Mesodermal cell (in vitro differentiated cells): ENCODE measurements around the gene TMEM163.
"Not testable (repeated sequence)": the region's sequence is repeated elsewhere in the genome, so short reads cannot be mapped to it uniquely, and the experiment has no call there.

Source experiments
- H3K27ac ChIP-seq: 2 replicates; pipeline ENCODE4 v1.7.0; 2013; ENCODE audit warnings: mild to moderate bottlenecking, low read depth, low read length, moderate library complexity; ENCODE audit not compliant: severe bottlenecking
- H3K36me3 ChIP-seq: 2 replicates; pipeline ENCODE4 v1.7.1; 2013; ENCODE audit warnings: mild to moderate bottlenecking, low read length, moderate library complexity; ENCODE audit not compliant: control insufficient read depth, insufficient read depth
- H3K4me1 ChIP-seq: one replicate; pipeline ENCODE4 v1.7.1; 2013; ENCODE audit warnings: mild to moderate bottlenecking, low read length; ENCODE audit not compliant: insufficient read depth, control insufficient read depth, poor library complexity, severe bottlenecking
- H3K4me3 ChIP-seq: 2 replicates; pipeline ENCODE4 v1.7.0; 2013; ENCODE audit warnings: low read length, control low read depth, mild to moderate bottlenecking; ENCODE audit not compliant: insufficient read depth, poor library complexity, severe bottlenecking; ENCODE audit errors: extremely low read depth
- H3K9me3 ChIP-seq: 2 replicates; pipeline ENCODE4 v1.7.1; 2013; ENCODE audit warnings: mild to moderate bottlenecking, low read length, moderate library complexity; ENCODE audit not compliant: control insufficient read depth
- WGBS, 2 experiments: methylation state at CpG; one replicate each; pipeline ENCODE4 v1.1.5; 2013; ENCODE audit warnings: missing lambda C conversion rate in 2 of 2; ENCODE audit not compliant: insufficient coverage in 2 of 2; 5-methylcytosine and 5-hydroxymethylcytosine counted together

The TMEM163 gene

DNA sequence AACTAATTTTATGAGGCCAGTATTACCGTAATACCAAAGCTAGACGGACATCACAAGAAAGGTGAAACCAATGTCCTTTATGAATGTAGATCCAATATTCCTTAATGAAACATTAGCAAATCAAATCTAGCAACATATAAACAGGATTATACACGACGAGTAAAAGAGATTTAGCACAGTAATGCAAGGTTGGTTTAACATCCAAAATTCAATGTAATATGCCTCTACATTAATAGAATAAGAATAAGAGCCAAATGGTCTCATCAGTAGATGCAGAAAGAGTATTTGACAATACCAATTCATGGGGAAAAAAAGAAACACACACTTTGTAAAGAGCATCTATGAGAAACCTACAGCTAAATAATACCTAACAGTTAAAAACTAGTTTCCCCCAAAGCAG, 99.5 kb downstream of the TMEM163 start:
- Histone ChIP-seq H3K4me1 (no peaks in the 10 kb centered on the region), H3K27ac (no peak overlapping the region), H3K4me3 (no peak overlapping the region), H3K9me3 (no peaks in the 10 kb centered on the region), H3K36me3 (no peaks in the 10 kb centered on the region)
- 100% methylated on average over 1 of the region's 4 CpGs; no CpG with 5 or more reads in 1 of the 2 experiments for WGBS, 2 experiments

DNA sequence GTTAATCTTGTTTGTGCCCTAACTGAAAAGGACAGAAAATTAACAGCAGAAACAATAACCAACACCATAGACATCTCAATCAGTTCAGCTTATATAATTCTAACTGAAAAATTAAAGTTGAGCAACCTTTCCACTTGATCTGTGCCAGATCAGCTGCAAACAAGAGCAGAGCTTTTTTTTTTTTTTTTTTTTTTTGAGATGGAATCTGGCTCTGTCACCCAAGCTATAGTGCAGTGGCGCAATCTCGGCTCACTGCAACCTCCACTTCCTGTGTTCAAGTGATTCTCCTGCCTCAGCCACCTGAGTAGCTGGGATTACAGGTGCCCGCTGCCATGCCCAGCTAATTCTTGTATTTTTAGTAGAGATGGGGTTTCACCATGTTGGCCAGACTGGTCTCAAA, 103.3 kb downstream of the TMEM163 start:
- not testable (repeated sequence) for H3K4me1 ChIP-seq, H3K27ac ChIP-seq, H3K36me3 ChIP-seq, H3K9me3 ChIP-seq, H3K4me3 ChIP-seq
- 85 to 100% methylated on average over 2 to 3 of the region's 3 CpGs for WGBS, 2 experiments

DNA sequence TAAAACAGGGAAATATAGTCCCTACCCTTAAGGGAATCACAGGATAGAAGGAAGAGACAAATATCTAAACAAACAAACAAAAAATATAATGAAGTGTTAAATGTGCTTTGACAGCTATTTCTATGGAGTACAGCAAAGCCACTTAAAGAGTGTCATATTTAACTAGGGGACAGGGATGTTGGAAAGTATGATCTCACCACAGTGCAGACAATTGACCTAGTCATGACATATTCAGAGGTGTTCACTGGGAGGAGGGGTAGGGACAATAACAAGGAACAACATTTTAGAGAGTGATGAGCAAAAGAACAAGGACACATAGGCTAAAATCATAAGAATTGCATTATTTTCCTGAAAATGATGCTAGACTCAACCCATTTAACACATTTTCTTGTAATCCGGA, 107.5 kb downstream of the TMEM163 start:
- Histone ChIP-seq H3K36me3 (no peaks in the 10 kb centered on the region), H3K4me3 (no peak overlapping the region), H3K4me1 (no peaks in the 10 kb centered on the region), H3K9me3 (no peaks in the 10 kb centered on the region), H3K27ac (no peak overlapping the region)
- WGBS, 2 experiments: 100% methylated on average over 1 of the region's 1 CpG

DNA sequence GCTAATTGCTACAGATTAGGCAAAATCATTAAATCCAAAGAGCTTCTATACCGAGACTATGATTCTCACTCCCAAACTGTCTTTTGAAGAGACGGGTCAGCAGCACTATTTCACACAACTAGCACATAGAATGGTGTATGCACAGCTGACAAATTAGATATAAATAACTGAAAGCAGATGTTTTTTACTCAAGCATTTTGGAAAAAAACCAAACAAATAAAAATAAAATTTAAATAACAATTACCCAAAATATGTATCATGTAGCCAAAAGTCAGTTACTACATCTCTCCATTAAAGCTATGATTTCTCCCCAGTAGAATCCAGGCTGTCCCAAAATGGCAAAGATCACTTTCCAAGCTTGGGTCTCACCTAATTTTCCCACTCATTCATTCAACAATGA, 107.9 kb downstream of the TMEM163 start:
- Histone ChIP-seq H3K4me1 (no peaks in the 10 kb centered on the region), H3K4me3 (no peak overlapping the region), H3K27ac (no peak overlapping the region), H3K9me3 (no peaks in the 10 kb centered on the region), H3K36me3 (no peaks in the 10 kb centered on the region)
- WGBS, 2 experiments: no CpG with 5 or more reads among the region's 2 CpGs

DNA sequence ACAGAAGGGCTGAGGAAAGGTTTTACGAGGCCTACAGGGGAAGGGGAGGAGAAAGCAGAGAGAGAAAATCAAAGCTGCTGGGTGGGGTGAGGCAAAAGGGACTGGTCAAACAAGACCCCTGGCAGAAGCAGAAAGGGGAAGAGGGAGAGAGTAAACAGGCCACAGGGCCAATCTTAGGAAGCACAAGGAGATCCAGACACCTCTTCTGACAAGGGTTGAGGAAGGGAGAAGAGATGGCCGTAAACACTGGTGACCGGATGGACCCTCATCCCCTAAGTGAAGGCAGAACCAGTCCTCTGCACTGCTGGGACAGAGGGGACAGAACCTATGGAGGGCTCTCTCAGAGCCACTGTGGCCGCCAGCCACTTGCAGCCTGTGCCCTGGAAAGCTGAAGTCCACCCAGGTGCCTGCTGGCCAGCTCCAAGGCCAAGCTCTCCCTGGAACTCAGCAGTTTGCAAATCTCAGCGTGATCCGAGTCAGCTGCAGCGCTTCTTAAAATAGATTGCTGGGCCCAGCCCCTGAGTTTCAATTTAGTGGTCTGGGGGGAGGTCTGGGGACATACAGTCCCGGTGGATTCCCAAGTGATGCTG, 108.8 kb downstream of the TMEM163 start:
- Histone ChIP-seq H3K9me3 (no peaks in the 10 kb centered on the region), H3K36me3 (no peaks in the 10 kb centered on the region), H3K4me3 (no peak overlapping the region), H3K4me1 (no peaks in the 10 kb centered on the region), H3K27ac (no peak overlapping the region)
- 93 to 94% methylated on average over 5 to 6 of the region's 8 CpGs for WGBS, 2 experiments

DNA sequence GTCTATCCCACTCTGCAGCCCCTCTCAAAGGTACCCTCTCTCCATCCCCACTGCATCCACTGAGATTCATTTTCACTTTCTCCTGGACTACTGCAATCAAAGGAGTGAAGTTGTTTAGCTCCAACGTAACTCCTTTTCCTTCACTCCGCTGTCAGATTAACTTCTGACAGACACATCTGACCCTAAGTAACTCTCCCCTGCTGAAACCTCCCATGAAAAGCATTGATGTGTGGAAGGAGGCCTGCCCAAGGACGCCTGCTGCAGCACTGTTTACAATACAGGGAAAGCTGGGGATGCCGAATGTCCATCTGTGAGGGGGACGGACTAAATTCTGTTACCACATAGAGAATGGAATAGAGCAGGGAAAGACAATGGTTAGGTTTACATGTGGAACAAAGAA, 114.8 kb downstream of the TMEM163 start:
- Histone ChIP-seq H3K9me3 (no peaks in the 10 kb centered on the region), H3K27ac (no peak overlapping the region), H3K4me1 (no peaks in the 10 kb centered on the region), H3K4me3 (no peak overlapping the region), H3K36me3 (no peaks in the 10 kb centered on the region)
- WGBS, 2 experiments: 78 to 90% methylated on average over 3 to 5 of the region's 5 CpGs

DNA sequence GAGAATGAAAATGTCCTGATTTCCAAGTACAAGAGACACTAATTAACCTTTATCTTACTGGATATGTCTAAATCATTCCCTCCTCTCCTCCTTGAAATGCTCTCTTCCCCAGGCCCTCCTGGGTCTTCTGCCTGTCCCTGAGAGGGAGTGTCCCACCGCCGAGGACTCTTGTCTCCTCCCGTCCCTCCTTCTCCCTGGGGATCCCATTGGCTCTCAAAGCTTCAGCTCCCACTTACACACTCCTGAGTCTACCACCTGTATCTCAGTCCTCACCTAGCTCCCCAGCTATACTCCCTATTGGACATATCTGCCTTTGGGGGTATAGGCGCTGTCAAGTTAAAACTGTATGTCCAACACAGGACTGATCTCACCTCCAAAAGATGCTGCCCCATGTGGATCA, 116.1 kb downstream of the TMEM163 start:
- 95% methylated on average over 4 of the region's 4 CpGs; no CpG with 5 or more reads in 1 of the 2 experiments for WGBS, 2 experiments
- Histone ChIP-seq H3K4me1 (no peaks in the 10 kb centered on the region), H3K36me3 (no peaks in the 10 kb centered on the region), H3K9me3 (no peaks in the 10 kb centered on the region), H3K4me3 (no peak overlapping the region), H3K27ac (no peak overlapping the region)

- Histone ChIP-seq H3K36me3 (no peaks in the 10 kb centered on the region), H3K4me3 (no peak overlapping the region), H3K9me3 (no peaks in the 10 kb centered on the region), H3K4me1 (no peaks in the 10 kb centered on the region), H3K27ac (no peak overlapping the region)
- 86 to 95% methylated on average over 6 to 11 of the region's 11 CpGs for WGBS, 2 experiments
Observed at GRCh38 chr2:134601264-134601663, 117.5 kb downstream of the TMEM163 start.

- H3K27ac ChIP-seq: no peak overlapping the region
- no peak overlapping the region for H3K4me3 ChIP-seq
- no peaks in the 10 kb centered on the region for H3K9me3 ChIP-seq
- no CpG with 5 or more reads among the region's 2 CpGs for WGBS, 2 experiments
- no peaks in the 10 kb centered on the region for H3K4me1 ChIP-seq
- no peaks in the 10 kb centered on the region for H3K36me3 ChIP-seq
Observed at GRCh38 chr2:134600208-134600607, 118.6 kb downstream of the TMEM163 start.

DNA sequence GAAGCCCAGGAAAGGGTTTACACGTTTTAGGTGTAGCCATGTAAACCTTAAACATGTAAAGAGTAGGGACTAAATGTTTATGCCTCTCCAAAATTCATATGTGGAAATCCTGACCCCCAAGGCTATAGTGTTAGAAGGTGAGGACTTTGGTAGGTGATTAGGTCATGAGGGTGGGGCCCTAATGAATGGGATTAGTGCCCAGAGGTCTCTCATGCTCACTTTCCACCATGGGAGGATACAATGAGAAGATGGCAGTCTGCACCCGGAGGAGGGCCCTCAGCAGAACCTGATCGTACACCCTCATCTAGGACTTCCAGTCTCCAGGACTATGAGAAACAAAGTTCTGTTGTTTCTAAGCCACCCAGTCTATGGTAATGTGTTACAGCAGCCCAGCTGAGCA, 119.6 kb downstream of the TMEM163 start:
- no peaks in the 10 kb centered on the region for H3K9me3 ChIP-seq
- no peak overlapping the region for H3K27ac ChIP-seq
- 80 to 100% methylated on average over 1 to 2 of the region's 3 CpGs for WGBS, 2 experiments
- no peaks in the 10 kb centered on the region for H3K36me3 ChIP-seq
- H3K4me1 ChIP-seq: no peaks in the 10 kb centered on the region
- no peak overlapping the region for H3K4me3 ChIP-seq

- WGBS, 2 experiments: 83 to 89% methylated on average over 5 to 6 of the region's 6 CpGs
- peaks cover 10% of the 10 kb centered on the region for H3K9me3 ChIP-seq
- no peaks in the 10 kb centered on the region for H3K36me3 ChIP-seq
- no peaks in the 10 kb centered on the region for H3K4me1 ChIP-seq
- no peak overlapping the region for H3K4me3 ChIP-seq
- H3K27ac ChIP-seq: no peak overlapping the region
Observed at GRCh38 chr2:134594399-134594798, 124.4 kb downstream of the TMEM163 start.
